GM06990 (cell line): ENCODE results near the gene CFAP210.

Source experiments
- DNase-seq: peaks from one replicate; pipeline ENCODE4 v3.0.0-alpha.2; 2011; ENCODE audit not compliant: insufficient read length; ENCODE audit errors: extremely low read depth
- H3K27me3 ChIP-seq: replicated peaks from 2 replicates; pipeline ENCODE4 v1.6.0; 2011; ENCODE audit warnings: low read length; ENCODE audit not compliant: control insufficient read depth, insufficient read depth
- H3K36me3 ChIP-seq: 2 replicates; pipeline ENCODE4 v1.5.1; 2011; ENCODE audit warnings: low read length; ENCODE audit not compliant: control insufficient read depth, insufficient read depth
- H3K4me3 ChIP-seq: replicated peaks from 2 replicates; pipeline ENCODE4 v1.5.1; 2011; ENCODE audit warnings: low read depth, mild to moderate bottlenecking, control low read depth, low read length
- TF ChIP-seq, protein P1 (sequence below): IDR thresholded peaks from 2 replicates; pipeline ENCODE4 v1.5.1; 2011; ENCODE audit warnings: low read length, control low read depth, mild to moderate bottlenecking, inconsistent platforms; ENCODE audit not compliant: insufficient read depth, poor library complexity, severe bottlenecking

CFAP210 gene, protein sequence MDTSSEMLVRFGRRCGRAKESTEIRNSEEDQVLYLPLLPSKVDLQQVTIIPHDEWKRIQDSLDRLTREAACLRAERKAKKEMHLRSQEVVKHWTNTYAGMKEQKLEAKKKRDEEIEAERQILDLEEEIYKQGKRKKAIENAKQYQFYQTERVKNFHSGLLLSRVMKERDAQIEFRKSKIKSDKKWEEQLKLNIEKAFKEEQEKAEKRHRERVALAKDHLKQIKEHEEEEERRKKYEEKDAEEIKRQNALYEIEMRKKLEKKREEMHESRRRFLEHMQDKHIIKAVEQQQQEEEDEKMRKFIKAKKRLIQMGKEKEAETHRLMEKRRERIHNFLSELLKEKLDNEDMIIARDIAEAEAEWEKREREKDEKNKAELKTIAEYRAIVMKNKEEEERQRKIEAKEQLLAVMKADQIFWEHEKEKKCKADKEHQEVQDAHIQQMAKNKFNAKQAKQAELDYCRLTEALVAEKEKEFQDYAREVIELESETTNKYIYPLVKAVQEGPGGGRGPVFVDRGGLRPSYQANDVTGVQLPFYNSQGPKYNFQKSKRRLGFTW

GRCh38 chr2:169694113-169694893 lies at the start of gene CFAP210, which contains the start of gene PHOSPHO2:
CFAP210 (minus strand) TSS chr2:169694405; CDS start chr2:169694327, 78 bp downstream.
PHOSPHO2 (plus strand) TSS chr2:169694469; CDS start chr2:169700972, 6,503 bp downstream.
- H3K4me3 ChIP-seq = peak within 1 kb of the TSS; percentile 63
- TF ChIP-seq, protein P1, sequence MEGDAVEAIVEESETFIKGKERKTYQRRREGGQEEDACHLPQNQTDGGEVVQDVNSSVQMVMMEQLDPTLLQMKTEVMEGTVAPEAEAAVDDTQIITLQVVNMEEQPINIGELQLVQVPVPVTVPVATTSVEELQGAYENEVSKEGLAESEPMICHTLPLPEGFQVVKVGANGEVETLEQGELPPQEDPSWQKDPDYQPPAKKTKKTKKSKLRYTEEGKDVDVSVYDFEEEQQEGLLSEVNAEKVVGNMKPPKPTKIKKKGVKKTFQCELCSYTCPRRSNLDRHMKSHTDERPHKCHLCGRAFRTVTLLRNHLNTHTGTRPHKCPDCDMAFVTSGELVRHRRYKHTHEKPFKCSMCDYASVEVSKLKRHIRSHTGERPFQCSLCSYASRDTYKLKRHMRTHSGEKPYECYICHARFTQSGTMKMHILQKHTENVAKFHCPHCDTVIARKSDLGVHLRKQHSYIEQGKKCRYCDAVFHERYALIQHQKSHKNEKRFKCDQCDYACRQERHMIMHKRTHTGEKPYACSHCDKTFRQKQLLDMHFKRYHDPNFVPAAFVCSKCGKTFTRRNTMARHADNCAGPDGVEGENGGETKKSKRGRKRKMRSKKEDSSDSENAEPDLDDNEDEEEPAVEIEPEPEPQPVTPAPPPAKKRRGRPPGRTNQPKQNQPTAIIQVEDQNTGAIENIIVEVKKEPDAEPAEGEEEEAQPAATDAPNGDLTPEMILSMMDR = no peak
- H3K27me3 ChIP-seq = no peaks in the 10 kb centered on the region

GRCh38 chr2:169743549-169743948 lies 49.3 kb upstream of the CFAP210 start:
- H3K27me3 ChIP-seq = no peaks in the 10 kb centered on the region
- DNase-seq = no peak
- H3K36me3 ChIP-seq = peaks cover 2% of the 10 kb centered on the region
- no peak overlapping the region for H3K4me3 ChIP-seq
- TF ChIP-seq, protein P1 = no peak

More at GRCh38 chr2:169694113-169694893, at the start of gene CFAP210, which contains the start of gene PHOSPHO2:
- peak; percentile 96 for DNase-seq
- no peaks in the 10 kb centered on the region for H3K36me3 ChIP-seq

DNA sequence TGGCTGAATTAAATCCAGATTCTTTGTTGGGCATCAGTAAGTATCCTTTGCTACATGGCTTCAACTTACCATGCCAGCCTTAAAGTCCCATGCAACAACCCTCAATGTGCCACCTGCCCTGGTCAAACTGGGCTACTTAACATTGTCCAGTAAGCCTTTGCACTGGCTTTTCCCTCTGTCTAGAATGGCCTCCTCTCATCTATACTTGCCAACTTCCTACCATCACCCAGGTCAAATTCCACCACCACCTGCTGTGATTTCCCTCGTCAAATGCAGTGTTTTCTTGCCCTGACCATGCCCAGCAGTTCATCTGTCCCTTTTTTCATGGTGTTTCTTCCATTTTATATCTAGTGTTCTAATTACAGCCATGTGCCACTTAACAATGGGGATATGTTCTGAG lies 45.1 kb upstream of the CFAP210 start:
- H3K36me3 ChIP-seq = peaks cover 2% of the 10 kb centered on the region; the same call in 1 of the 2 replicates
- TF ChIP-seq, protein P1 = no peak
- H3K4me3 ChIP-seq = no peak overlapping the region
- no peak for DNase-seq
- no peaks in the 10 kb centered on the region for H3K27me3 ChIP-seq

DNA sequence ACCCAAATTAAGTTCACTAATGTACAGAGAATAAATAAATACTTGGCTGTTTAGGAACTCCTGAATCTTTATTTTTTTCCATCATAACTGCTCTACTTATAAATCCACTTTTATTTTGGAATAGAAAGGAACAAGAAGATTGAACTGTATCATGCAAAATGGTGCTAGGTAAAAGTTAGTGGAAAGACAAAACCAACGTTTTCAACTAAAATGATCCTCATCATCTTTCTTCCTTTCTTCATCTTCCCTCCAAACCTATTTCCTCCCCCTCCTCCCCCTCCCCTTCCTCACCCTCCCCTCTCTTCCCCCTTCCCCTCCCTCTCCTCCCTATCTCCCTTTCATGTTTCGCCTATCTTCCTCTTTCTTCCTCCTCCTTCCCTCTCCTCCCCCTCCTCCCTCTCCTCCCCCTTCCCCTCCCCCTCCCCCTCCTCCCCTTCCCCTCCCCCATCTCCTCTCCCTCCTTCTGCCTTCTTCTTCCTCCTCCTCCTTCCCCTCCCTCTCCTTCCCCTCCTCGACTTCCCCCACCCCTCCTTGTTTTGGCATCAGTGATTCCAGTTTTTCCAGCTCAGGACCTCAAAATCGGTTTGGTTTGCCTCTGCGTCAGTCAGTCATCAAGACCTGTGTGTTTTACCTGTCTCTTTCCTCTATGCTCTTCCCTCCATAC lies 44.5 kb upstream of the CFAP210 start:
- Histone ChIP-seq H3K4me3 (no peak overlapping the region), H3K27me3 (no peaks in the 10 kb centered on the region), H3K36me3 (peaks cover 2% of the 10 kb centered on the region; the same call in 1 of the 2 replicates)
- TF ChIP-seq, protein P1 = no peak
- DNase-seq = no peak

DNA sequence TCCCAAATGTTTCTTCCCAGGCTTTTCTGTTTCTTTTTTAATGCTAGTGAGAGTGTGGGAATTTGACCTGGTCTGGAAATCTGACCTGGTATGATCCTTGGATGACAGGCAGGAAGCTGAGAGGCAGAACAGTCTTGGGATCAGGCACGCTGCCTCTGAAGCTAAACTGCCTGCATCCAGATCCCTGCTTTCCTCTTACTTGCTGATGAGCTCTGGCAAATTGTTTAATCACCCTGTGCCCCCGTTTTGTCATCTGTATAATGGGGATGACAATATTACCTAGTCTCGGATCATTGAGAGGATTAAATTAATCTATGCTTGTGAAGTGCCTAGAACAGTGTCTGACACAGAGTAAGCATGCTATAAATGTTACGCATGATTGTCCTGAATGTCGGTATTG lies 42.7 kb upstream of the CFAP210 start:
- H3K36me3 ChIP-seq = no peaks in the 10 kb centered on the region
- TF ChIP-seq, protein P1 = no peak
- no peak overlapping the region for H3K4me3 ChIP-seq
- H3K27me3 ChIP-seq = no peaks in the 10 kb centered on the region
- no peak for DNase-seq
